IMR-90 (cell line): ENCODE data around the gene CAND2. TPM values are rescaled to one million over a fixed set of nuclear protein-coding genes. Genes with fewer than 3 reads are reported as not detected.
A peak's percentile ranks its signal among the peaks of the same experiment; 100 is the strongest.

Experiments
- ATAC-seq: fragments of 200-7000 bp; cut with Tn5 transposase; 2 replicates; pipeline ENCODE4 v1.9.1; 2020; ENCODE audit warnings: low read depth, mild to moderate bottlenecking, moderate library complexity
- BruUV-seq: library from RNA; stranded (reverse); fragments of 400-500 nt; replicated peaks from 2 replicates; lab custom pipeline; 2021; lab: Mats Ljungman, UMichigan
- CTCF ChIA-PET: fragments of 300-600 bp; formaldehyde crosslinking; extraction: SDS; loops from one replicate; lab custom pipeline; 2021; ENCODE audit warnings: antibody characterized with exemption; lab: Yijun Ruan, JAX
- POLR2A ChIA-PET: fragments of 300-600 bp; sonication (Branson Sonifier 250); formaldehyde crosslinking; loops from one replicate; lab custom pipeline; 2022; ENCODE audit warnings: antibody characterized with exemption; ENCODE audit not compliant: unreplicated experiment; lab: Charles Lee
- DNase-seq: peaks from one replicate; pipeline ENCODE4 v3.0.0; 2013
- H2AFZ ChIP-seq: replicated peaks from 2 replicates; pipeline ENCODE3; 2013; ENCODE audit warnings: low read length, mild to moderate bottlenecking; ENCODE audit not compliant: poor library complexity
- H2AK5ac ChIP-seq: 2 replicates; pipeline ENCODE4 v1.6.1; 2013; ENCODE audit warnings: low read depth, low read length, inconsistent platforms
- H2AK9ac ChIP-seq: replicated peaks from 2 replicates; pipeline ENCODE3; 2013; ENCODE audit warnings: mild to moderate bottlenecking, low read depth, low read length, moderate library complexity; ENCODE audit not compliant: poor library complexity
- H2BK120ac ChIP-seq: 2 replicates; pipeline ENCODE4 v1.6.1; 2013; ENCODE audit warnings: low read depth, low read length, inconsistent platforms
- H2BK15ac ChIP-seq: 3 replicates; pipeline ENCODE4 v1.6.1; 2013; ENCODE audit warnings: low read depth, low read length, inconsistent platforms
- H2BK20ac ChIP-seq: 2 replicates; pipeline ENCODE4 v1.6.1; 2013; ENCODE audit warnings: low read depth, mild to moderate bottlenecking, inconsistent platforms, low read length, moderate library complexity
- H2BK5ac ChIP-seq: 2 replicates; pipeline ENCODE4 v1.6.1; 2013; ENCODE audit warnings: mild to moderate bottlenecking, low read depth, low read length, inconsistent platforms; ENCODE audit not compliant: poor library complexity, severe bottlenecking
- H3K14ac ChIP-seq: replicated peaks from 2 replicates; pipeline ENCODE4 v1.6.1; 2013; ENCODE audit warnings: low read depth, low read length, inconsistent platforms
- H3K18ac ChIP-seq: 2 replicates; pipeline ENCODE4 v1.6.1; 2013; ENCODE audit warnings: low read depth, low read length, control low read depth
- H3K23ac ChIP-seq: 2 replicates; pipeline ENCODE4 v1.6.1; 2013; ENCODE audit warnings: low read depth, low read length, inconsistent platforms
- H3K27ac ChIP-seq: 2 replicates; pipeline ENCODE4 v1.5.1; 2013; ENCODE audit warnings: mild to moderate bottlenecking, control low read depth, low read length; ENCODE audit not compliant: insufficient read depth
- H3K27me3 ChIP-seq: 2 replicates; pipeline ENCODE4 v1.6.1; 2013; ENCODE audit warnings: low read length; ENCODE audit not compliant: control insufficient read depth, insufficient read depth
- H3K36me3 ChIP-seq: 2 replicates; pipeline ENCODE4 v1.6.1; 2013; ENCODE audit warnings: low read length, mixed read lengths; ENCODE audit not compliant: control insufficient read depth, insufficient read depth
- H3K4ac ChIP-seq: 2 replicates; pipeline ENCODE4 v1.6.1; 2013; ENCODE audit warnings: low read depth, low read length, inconsistent platforms
- H3K4me1 ChIP-seq: 2 replicates; pipeline ENCODE4 v1.6.1; 2013; ENCODE audit warnings: low read length, mixed read lengths; ENCODE audit not compliant: control insufficient read depth, insufficient read depth
- H3K4me2 ChIP-seq: 2 replicates; pipeline ENCODE4 v1.6.1; 2013; ENCODE audit warnings: low read depth, mild to moderate bottlenecking, control low read depth, low read length, moderate library complexity
- H3K4me3 ChIP-seq: 2 replicates; pipeline ENCODE4 v1.5.1; 2013; ENCODE audit warnings: low read depth, mild to moderate bottlenecking, control low read depth, low read length, moderate library complexity; ENCODE audit not compliant: insufficient read depth
- H3K56ac ChIP-seq: 2 replicates; pipeline ENCODE4 v1.6.1; 2013; ENCODE audit warnings: low read length, inconsistent platforms; ENCODE audit not compliant: insufficient read depth; ENCODE audit errors: extremely low read depth
- H3K79me1 ChIP-seq, 2 experiments: 2 replicates each; pipeline ENCODE4 v1.6.1; 2013; ENCODE audit warnings: low read length in 2 of 2, inconsistent platforms in 1 of 2, low read depth in 1 of 2
- H3K9ac ChIP-seq: 2 replicates; pipeline ENCODE4 v1.6.1; 2013; ENCODE audit warnings: low read depth, low read length, control low read depth
- H3K9me1 ChIP-seq: 2 replicates; pipeline ENCODE4 v1.6.1; 2013; ENCODE audit warnings: low read length, inconsistent platforms; ENCODE audit not compliant: insufficient read depth
- H3K9me3 ChIP-seq: 2 replicates; pipeline ENCODE4 v1.6.1; 2013; ENCODE audit warnings: low read length; ENCODE audit not compliant: control insufficient read depth, insufficient read depth
- H4K20me1 ChIP-seq: 2 replicates; pipeline ENCODE4 v1.6.1; 2013; ENCODE audit warnings: low read length, inconsistent platforms; ENCODE audit not compliant: insufficient read depth
- H4K5ac ChIP-seq: 2 replicates; pipeline ENCODE4 v1.6.1; 2013; ENCODE audit warnings: mild to moderate bottlenecking, low read depth, low read length, control low read depth
- H4K8ac ChIP-seq, 2 experiments: 2 replicates each; pipeline ENCODE4 v1.6.1; 2013; ENCODE audit warnings: low read depth in 2 of 2, low read length in 2 of 2, control low read depth in 1 of 2, inconsistent platforms in 1 of 2
- H4K91ac ChIP-seq: 2 replicates; pipeline ENCODE4 v1.6.1; 2013; ENCODE audit warnings: low read depth, low read length, inconsistent platforms; ENCODE audit not compliant: insufficient read depth
- CEBPB ChIP-seq: IDR thresholded peaks from 2 replicates; pipeline ENCODE4 v1.6.1; 2012; ENCODE audit warnings: low read depth, low read length, improper control_type of control experiment
- POLR2A ChIP-seq: IDR thresholded peaks from 2 replicates; pipeline ENCODE4 v1.6.1; 2012; ENCODE audit warnings: mild to moderate bottlenecking, low read depth, low read length
- SMC3 ChIP-seq: fragments of 150-350 bp; IDR thresholded peaks from 2 replicates; pipeline ENCODE4 v1.6.1; 2016; ENCODE audit warnings: low read depth, mild to moderate bottlenecking, antibody characterized with exemption, low read length, moderate library complexity
- WGBS, 2 experiments: methylation state at CpG; one replicate each; pipeline versions ENCODE4 v1.1.5 to v1.1.7; 2013; ENCODE audit warnings: missing lambda C conversion rate in 2 of 2; ENCODE audit not compliant: insufficient read length in 1 of 2; ENCODE audit errors: extremely low coverage in 2 of 2; 5-methylcytosine and 5-hydroxymethylcytosine counted together
- dilution Hi-C: fragments of 300-500 bp; cut with HindIII; formaldehyde crosslinking; loops from one replicate; pipeline ENCODE4 v1.14.3; 2018; ENCODE audit warnings: low sequenced_read_pairs; ENCODE audit not compliant: unreplicated experiment
- in situ Hi-C: fragments of 300-500 bp; cut with MboI; formaldehyde crosslinking; loops from 3 replicates; pipeline ENCODE4 v1.14.3; 2019; ENCODE audit warnings: low sequenced_read_pairs, inconsistent platforms, mixed read lengths
- intact Hi-C: fragments of 100-400 bp; cut with micrococcal nuclease; formaldehyde crosslinking; loops from 2 replicates; pipeline ENCODE4 v1.10.0; 2022
- polyA plus RNA-seq, 3 experiments: library from polyadenylated mRNA; depleted of rRNA; stranded (reverse); fragments of >200 nt; gene quantifications; 2 replicates each; pipeline ENCODE4 v1.2.3, GENCODE V29; 2012; ENCODE audit warnings: low replicate concordance in 1 of 3
- total RNA-seq: library from RNA; depleted of rRNA; stranded (reverse); fragments of >200 nt; gene quantifications from 2 replicates; pipeline ENCODE4 v1.2.3, GENCODE V29; 2012
- TF ChIP-seq, protein P1 (sequence below): fragments of 150-350 bp; IDR thresholded peaks from 2 replicates; pipeline ENCODE4 v1.6.1; 2017; ENCODE audit warnings: mild to moderate bottlenecking, antibody characterized with exemption, low read length, low read depth

Gene CAND2
- total and polyA plus RNA-seq, 2 of the 4 experiments (the other 2 are of a cell fraction) = 2.9 to 4.9 TPM

DNA sequence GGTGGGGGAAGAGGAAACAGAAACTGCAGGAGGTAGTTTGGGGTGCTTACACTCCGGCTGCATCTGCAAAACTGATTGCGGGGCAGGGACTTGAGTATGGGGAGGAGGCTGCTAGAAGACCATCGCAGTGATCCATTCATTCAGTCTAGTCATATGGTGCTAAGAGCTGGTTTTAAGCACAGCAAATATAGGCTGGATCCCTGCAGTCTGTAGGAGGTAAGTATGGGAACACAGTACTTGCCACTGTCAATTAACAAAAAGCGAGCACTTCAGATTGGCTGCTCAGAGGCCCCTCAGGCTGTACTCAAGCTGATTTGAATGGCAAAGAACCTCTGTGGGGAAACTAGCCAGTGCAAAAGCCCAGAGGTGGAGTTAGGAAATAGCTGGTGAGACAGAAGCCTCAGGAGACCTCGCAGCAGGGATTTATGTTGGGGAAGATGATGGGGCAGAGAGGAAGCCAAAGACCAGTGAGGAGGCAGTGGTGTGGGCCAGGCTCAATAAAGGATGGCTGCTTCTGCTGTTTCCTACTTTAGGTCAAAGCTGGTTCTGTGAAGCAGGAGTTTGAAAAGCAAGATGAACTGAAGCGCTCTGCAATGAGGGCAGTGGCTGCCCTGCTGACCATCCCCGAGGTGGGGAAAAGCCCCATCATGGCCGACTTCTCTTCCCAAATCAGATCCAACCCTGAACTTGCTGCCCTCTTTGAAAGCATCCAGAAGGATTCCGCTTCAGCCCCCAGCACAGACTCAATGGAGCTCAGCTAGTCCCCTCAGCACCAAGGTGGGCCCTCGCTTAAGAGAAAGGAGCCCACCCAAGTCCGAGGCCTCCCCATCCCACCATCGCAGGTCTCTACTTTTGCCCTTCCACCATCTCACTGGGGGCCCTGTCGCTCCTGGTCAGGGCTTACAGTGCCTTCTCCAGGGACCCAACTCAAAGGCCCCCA lies 37.0 kb downstream of the CAND2 start:
- no peak overlapping the region for H3K4me2 ChIP-seq
- TF ChIP-seq POLR2A = peak; percentile 3; the same call in 1 of the 2 replicates
- TF ChIP-seq CEBPB = no peak
- TF ChIP-seq SMC3 = no peak
- TF ChIP-seq, protein P1, sequence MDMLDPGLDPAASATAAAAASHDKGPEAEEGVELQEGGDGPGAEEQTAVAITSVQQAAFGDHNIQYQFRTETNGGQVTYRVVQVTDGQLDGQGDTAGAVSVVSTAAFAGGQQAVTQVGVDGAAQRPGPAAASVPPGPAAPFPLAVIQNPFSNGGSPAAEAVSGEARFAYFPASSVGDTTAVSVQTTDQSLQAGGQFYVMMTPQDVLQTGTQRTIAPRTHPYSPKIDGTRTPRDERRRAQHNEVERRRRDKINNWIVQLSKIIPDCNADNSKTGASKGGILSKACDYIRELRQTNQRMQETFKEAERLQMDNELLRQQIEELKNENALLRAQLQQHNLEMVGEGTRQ = no peak
- peaks cover 56% of the 10 kb centered on the region for H4K20me1 ChIP-seq
- no peak overlapping the region for H4K5ac ChIP-seq
- H2AK5ac ChIP-seq = no peak overlapping the region
- DNase-seq (no peak), ATAC-seq (no peak)
- H3K18ac ChIP-seq = no peak overlapping the region
- H2AFZ ChIP-seq = no peak overlapping the region
- no peak overlapping the region for H4K91ac ChIP-seq
- ChIA-PET POLR2A (no interaction called here), CTCF (interaction anchor here (0.6 kb wide), 1 partner anchor 10 kb away, joined by 3 read pairs; no protein-coding TSS in a partner anchor)
- H3K4ac ChIP-seq = no peak overlapping the region
- H3K14ac ChIP-seq = no peak overlapping the region
- H3K27me3 ChIP-seq = no peaks in the 10 kb centered on the region
- peaks cover 9% of the 10 kb centered on the region for H3K9me1 ChIP-seq
- no peak overlapping the region for H3K27ac ChIP-seq
- no peak overlapping the region for H3K23ac ChIP-seq
- H2BK15ac ChIP-seq = no peak overlapping the region
- H3K36me3 ChIP-seq = peaks cover 67% of the 10 kb centered on the region
- no peak overlapping the region for H2AK9ac ChIP-seq
- H2BK20ac ChIP-seq = no peak overlapping the region
- H3K9ac ChIP-seq = no peak overlapping the region
- peaks cover 23 to 36% of the 10 kb centered on the region in 2 experiments for H3K79me1 ChIP-seq
- peaks cover 5% of the 10 kb centered on the region for H3K4me1 ChIP-seq
- no peak overlapping the region for H4K8ac ChIP-seq
- no peak overlapping the region for H3K56ac ChIP-seq
- no peak overlapping the region for H2BK120ac ChIP-seq
- in situ Hi-C loops = no loop called here
- dilution Hi-C loops = no loop called here
- H2BK5ac ChIP-seq = no peak overlapping the region
- BruUV-seq = no TSS peak
- no peaks in the 10 kb centered on the region for H3K9me3 ChIP-seq
- WGBS, 2 experiments = 88% methylated on average over 5 of the region's 13 CpGs; no CpG with 5 or more reads in 1 of the 2 experiments
- intact Hi-C loops = no loop called here
- no peak overlapping the region for H3K4me3 ChIP-seq
